NCI-H1694 treated with DMSO at 0.1 percent for 48 hours (cell line): ENCODE data around the gene METTL27.
"Not testable (repeated sequence)": the region's sequence is repeated elsewhere in the genome, so short reads cannot be mapped to it uniquely, and the experiment has no call there.

Experiments used
- DNase-seq: peaks from one replicate; lab custom pipeline; 2025; lab: John Stamatoyannopoulos, UW

Gene METTL27

GRCh38 chr7:73838642-73839041, 3.7 kb downstream of the METTL27 start:
- DNase-seq: no peak

DNA sequence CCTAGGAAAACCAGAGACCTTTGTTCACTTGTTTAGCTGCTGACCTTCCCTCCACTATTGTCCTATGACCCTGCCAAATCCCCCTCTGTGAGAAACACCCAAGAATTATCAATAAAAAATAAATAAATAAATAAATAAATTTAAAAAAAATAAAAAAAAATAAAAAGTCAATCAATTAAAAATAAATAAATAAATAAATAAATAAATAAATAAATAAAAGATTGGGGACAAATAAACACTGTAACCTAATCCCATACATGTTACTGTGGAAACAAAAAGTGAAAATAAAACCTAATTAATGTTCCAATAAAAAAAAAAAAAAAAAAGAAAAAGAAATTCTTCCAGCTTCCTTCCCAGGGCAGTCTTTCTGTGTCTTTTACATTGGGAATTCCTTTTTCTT, 5.1 kb downstream of the METTL27 start:
- not testable (repeated sequence) for DNase-seq

- DNase-seq: no peak
These were observed 7.6 kb downstream of the METTL27 start for GRCh38 chr7:73834626-73835191.

DNA sequence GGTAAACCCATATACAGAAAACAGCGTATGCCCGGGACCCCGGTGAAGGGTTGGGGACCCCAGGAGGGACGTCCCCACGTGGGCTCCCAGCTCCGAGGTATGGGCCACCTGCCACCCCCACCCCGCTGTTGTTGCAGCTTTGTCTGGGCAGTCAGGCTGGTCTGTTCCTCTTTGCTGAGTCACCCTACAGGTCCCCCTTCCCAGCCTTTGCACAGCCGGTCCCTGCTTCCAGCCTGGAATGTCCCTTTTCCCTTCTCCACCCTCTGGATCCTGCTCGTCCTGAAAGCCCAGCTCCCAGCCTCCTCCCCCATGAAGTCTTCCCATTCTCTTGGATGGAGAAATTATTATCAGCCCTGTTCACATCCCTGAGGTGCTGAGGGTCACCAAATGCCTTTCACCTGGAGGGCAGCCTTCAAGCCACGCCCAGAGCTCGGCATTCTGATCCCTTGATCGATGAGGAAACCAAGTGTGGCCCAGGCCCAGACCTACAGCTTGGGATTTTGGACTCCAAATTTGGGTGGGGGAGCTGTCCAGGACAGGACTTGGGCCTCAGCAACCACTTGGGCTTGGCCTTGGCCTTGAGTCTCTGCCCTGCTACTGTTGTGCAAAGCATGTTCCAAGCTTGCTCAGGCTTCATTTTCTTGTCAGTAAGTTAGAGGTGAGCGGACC, 8.9 kb downstream of the METTL27 start:
- DNase-seq: no peak

GRCh38 chr7:73832806-73833205, 9.5 kb downstream of the METTL27 start:
- no peak for DNase-seq

DNA sequence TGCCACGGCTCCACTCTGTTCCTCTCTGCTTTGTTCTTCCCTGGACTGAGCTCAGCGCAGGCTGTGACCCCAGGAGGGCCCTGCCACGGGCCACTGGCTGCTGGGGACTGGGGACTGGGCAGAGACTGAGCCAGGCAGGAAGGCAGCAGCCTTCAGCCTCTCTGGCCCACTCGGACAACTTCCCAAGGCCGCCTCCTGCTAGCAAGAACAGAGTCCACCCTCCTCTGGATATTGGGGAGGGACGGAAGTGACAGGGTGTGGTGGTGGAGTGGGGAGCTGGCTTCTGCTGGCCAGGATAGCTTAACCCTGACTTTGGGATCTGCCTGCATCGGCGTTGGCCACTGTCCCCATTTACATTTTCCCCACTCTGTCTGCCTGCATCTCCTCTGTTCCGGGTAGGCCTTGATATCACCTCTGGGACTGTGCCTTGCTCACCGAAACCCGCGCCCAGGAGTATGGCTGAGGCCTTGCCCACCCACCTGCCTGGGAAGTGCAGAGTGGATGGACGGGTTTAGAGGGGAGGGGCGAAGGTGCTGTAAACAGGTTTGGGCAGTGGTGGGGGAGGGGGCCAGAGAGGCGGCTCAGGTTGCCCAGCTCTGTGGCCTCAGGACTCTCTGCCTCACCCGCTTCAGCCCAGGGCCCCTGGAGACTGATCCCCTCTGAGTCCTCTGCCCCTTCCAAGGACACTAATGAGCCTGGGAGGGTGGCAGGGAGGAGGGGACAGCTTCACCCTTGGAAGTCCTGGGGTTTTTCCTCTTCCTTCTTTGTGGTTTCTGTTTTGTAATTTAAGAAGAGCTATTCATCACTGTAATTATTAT, 10.3 kb downstream of the METTL27 start:
- no peak for DNase-seq

DNA sequence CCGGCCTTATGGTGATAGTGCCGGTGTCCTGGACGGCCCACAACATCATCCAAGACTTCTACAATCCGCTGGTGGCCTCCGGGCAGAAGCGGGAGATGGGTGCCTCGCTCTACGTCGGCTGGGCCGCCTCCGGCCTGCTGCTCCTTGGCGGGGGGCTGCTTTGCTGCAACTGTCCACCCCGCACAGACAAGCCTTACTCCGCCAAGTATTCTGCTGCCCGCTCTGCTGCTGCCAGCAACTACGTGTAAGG, 10.8 kb downstream of the METTL27 start:
- no peak for DNase-seq

GRCh38 chr7:73830681-73831583, 11.4 kb downstream of the METTL27 start, which contains the start of gene CLDN4:
Gene CLDN4 (plus strand): TSS chr7:73830996. CDS start chr7:73831202, 206 bp downstream.
- no peak for DNase-seq

DNA sequence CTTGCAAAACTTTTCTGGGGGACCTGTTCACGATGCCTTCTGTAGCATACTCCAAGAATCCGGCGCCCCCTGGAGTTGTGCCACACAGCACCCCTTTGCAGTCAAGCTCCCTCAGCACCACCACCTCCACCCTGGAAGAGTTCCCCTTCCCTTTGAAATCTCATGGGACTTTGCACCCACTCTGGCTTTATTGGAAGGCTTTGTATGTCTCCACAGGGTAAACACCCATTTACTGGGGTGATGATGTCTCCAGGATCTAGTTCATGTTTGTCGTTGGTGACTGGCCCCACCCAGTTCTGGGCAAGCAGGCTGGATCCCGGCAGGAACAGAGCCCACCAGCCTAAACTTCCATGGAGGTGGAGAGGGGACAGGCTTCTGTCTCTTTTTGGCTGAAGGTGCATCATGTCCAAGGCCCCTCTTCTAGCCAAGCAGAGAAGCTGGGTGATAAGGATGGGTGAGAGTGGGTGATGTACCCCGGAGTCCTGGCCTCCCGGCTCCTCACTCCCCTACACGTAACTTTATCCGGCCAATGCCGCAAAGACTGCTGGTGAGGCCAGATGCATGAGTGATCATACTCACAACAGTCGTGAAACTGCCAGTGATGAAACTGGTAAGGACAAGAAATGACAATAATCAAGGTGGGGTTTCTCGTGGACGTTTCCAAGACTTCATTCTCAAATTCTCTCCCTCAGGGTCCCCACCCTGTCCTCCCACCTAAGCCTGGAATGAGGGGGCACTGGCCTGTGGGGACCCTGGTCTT, 12.2 kb downstream of the METTL27 start:
- no peak for DNase-seq

DNA sequence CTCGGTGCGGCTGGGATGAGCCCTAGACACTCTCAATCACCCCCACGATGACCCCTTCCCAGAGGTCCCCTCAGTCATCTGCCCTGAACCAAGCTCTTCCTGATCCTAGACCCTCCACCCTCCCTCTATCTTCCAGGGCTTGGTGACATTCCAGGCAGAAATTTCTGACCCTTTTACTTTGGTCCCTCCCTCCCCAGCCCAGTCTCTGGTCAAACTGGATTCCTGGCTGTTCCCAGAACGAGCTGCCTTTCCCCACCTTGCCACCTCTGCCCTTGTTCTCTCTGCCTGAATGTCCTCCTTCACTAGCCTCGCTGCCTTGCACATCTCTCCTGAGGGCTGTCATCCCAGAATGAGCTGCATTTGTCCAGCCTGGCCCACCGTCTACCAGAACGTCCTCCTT, 12.8 kb downstream of the METTL27 start:
- DNase-seq: no peak

- DNase-seq: no peak
These were observed 13.3 kb downstream of the METTL27 start for GRCh38 chr7:73828972-73829371.

DNA sequence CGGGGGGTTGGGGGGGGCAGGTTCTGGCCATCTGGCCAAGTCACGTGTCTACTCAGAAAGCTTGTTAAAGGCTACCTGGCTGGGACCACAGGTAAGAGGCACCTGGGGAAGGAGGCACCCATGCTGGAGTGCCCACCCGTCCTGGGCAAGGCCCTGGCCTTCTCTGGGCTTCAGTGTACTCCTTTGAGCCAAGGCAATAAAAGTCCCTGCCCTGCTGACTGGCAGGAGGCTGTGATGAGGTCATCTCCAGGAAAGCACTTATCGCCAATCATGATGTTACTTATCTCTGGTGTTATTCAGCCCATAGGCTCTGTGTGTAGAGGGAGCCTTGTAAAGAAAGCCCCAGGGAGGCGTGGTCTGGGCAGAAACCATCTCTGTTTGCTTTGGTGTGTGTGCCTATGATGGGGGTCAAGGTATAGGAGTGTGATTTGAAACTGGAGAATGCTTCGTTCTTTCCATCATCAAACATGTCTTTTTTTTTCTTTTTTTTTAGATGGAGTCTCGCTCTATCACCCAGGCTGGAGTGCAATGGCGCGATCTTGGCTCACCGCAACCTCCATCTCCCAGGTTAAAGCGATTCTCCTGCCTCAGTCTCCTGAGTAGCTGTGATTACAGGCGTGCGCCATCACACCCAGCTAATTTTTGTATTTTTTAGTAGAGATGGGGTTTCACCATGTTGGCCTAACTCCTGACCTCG, 14.1 kb downstream of the METTL27 start:
- DNase-seq: peak; percentile 67

- peak; percentile 70 for DNase-seq
These were observed 14.7 kb downstream of the METTL27 start for GRCh38 chr7:73827567-73828106.

DNA sequence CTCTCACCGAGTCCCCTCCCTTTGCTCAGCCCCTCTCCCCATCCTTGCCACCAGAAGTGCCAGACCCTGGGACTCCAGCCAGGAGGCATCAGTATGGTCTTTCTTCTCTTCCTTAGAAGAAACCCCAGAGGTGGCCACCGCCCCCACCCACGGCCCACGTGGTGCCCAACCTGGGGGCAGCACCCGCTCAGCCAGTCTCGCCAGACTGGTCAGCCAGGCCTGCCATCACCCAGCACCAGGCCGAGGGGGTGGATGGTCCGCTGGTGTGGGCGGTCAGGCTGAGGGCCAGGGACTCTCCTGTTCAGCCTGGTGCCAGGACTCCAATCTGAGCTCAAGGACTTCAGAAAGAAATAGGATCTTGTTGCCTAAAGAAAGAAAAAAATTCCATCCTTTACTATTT, 17.3 kb downstream of the METTL27 start:
- no peak for DNase-seq

DNA sequence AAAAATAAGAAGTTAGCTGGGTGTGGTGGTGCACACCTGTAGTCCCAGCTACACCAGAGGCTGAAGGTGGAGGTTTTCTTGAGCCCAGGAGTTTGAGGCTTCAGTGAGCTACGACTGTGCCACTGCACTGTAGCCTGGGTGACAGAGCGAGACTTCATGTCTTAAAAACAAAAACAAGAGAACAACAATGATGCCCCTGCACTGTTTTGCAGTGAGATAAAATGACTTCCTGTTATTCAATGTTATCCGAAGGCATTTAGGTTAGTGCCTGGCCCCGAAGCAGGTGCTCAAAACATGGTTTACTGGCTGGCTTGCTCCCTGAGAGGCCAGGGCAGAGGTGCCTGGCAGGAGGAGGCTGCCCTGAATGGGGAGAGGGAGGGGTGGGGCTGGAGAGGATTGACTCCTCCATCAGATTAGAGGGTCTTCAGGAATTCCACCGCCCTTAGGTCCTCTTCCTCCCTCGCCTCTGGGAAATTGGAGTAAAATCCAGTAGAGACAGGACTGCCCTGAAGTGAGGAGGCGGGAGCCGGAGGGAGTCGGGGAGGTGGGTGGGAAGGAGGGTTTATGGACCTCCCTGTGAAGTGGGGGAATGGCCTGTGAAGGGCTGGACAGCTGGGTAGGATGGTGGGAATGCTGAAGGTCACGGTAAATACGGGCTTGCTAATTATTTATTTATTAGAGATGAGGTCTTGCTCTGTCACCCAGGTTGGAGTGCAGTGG, 18.3 kb downstream of the METTL27 start:
- no peak for DNase-seq

DNA sequence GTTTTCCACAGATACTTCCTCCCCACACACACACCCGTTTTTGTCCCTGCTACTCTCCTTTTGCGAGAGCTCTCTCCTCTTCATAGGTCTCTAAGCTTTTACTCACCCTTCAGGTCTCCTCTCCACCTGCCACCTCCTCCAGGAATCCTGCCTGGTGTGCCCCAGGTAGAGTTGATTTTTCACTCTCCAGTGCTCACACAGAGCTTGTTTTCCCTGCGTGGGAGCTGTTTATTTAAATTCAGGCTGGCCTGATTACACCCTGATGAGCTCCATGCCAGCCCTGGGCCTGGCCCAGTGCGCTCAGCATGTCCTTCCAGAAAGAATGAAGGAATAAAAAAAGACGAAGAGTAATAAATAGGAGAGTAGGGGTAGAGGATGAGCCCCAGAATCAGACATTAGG, 19.1 kb downstream of the METTL27 start:
- DNase-seq: no peak

DNA sequence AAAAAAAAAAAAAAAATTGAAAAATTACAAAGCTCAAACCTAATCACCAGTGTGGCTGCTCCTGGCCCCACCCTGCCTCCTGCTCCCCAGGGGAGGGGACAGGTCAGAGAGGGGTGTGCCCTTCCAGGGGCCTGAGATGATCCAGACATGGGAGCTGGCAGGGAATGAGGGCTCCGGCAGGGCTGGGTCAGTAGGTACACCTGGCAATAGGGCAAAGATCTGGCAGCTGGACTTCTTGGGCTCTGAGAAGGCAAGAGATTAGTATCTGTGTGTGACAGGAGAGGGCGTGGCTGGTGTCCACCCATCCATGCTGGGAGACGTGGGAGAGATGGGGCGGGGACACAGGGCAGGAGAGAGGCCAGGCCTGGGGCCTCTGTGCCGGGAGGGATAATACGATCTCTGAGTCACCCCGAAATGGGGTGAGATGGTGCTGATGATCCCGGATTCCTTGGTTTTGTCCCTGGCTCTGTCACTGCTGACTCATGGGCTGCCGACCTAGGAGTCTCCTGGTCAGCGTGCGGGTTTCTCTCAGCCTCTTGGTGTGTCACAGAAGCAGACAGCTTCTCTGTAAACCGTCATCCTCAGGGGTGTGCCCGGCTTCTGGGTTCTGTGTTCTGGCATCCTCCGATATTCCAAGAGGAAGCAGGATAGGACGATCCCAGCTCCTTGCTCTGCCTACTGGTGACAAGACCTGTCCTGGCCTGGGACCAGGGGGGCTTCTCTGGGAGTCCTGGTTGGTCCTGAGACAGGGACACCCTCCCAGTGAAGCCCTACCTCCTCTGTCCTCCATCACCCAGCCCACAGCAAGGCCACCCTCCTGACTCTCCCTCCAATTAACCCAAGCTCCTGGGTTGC, 19.8 kb downstream of the METTL27 start:
- DNase-seq: no peak

- not testable (repeated sequence) for DNase-seq
These were observed 20.6 kb downstream of the METTL27 start for GRCh38 chr7:73821597-73822285.
